ENCODE measurements around the gene WDR75. TPM values are rescaled to one million over a fixed set of nuclear protein-coding genes. Genes with fewer than 3 reads are reported as not detected.

The WDR75 gene
- total and polyA plus RNA-seq, 2 of the 13 experiments (the other 11 are each of a cell fraction or from before 2014, with no cell fraction given) = 63.0 to 74.1 TPM

- TF ChIP-seq, protein P1, sequence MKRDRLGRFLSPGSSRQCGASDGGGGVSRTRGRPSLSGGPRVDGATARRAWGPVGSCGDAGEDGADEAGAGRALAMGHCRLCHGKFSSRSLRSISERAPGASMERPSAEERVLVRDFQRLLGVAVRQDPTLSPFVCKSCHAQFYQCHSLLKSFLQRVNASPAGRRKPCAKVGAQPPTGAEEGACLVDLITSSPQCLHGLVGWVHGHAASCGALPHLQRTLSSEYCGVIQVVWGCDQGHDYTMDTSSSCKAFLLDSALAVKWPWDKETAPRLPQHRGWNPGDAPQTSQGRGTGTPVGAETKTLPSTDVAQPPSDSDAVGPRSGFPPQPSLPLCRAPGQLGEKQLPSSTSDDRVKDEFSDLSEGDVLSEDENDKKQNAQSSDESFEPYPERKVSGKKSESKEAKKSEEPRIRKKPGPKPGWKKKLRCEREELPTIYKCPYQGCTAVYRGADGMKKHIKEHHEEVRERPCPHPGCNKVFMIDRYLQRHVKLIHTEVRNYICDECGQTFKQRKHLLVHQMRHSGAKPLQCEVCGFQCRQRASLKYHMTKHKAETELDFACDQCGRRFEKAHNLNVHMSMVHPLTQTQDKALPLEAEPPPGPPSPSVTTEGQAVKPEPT (CRISPR knock-in tag; IDR thresholded peaks at IDR 0.05; ENCODE audit: low read depth) = 0 out of 2 replicates have a peak, but pooled peaks have one; percentile 57
- TF ChIP-seq, protein P2, sequence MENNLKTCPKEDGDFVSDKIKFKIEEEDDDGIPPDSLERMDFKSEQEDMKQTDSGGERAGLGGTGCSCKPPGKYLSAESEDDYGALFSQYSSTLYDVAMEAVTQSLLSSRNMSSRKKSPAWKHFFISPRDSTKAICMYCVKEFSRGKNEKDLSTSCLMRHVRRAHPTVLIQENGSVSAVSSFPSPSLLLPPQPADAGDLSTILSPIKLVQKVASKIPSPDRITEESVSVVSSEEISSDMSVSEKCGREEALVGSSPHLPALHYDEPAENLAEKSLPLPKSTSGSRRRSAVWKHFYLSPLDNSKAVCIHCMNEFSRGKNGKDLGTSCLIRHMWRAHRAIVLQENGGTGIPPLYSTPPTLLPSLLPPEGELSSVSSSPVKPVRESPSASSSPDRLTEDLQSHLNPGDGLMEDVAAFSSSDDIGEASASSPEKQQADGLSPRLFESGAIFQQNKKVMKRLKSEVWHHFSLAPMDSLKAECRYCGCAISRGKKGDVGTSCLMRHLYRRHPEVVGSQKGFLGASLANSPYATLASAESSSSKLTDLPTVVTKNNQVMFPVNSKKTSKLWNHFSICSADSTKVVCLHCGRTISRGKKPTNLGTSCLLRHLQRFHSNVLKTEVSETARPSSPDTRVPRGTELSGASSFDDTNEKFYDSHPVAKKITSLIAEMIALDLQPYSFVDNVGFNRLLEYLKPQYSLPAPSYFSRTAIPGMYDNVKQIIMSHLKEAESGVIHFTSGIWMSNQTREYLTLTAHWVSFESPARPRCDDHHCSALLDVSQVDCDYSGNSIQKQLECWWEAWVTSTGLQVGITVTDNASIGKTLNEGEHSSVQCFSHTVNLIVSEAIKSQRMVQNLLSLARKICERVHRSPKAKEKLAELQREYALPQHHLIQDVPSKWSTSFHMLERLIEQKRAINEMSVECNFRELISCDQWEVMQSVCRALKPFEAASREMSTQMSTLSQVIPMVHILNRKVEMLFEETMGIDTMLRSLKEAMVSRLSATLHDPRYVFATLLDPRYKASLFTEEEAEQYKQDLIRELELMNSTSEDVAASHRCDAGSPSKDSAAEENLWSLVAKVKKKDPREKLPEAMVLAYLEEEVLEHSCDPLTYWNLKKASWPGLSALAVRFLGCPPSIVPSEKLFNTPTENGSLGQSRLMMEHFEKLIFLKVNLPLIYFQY (CRISPR knock-in tag; IDR thresholded peaks at IDR 0.05; ENCODE audit: borderline replicate concordance) = no peak
- 0 out of 2 replicates have a peak, but pooled peaks have one; percentile 53 for TF ChIP-seq PREB (CRISPR knock-in tag; IDR thresholded peaks at IDR 0.05)
- peak; percentile 70; the same call in 1 of the 2 replicates for TF ChIP-seq ZBTB20 (CRISPR knock-in tag; IDR thresholded peaks at IDR 0.05; ENCODE audit: borderline replicate concordance, low read depth)
- TF ChIP-seq, protein P3, sequence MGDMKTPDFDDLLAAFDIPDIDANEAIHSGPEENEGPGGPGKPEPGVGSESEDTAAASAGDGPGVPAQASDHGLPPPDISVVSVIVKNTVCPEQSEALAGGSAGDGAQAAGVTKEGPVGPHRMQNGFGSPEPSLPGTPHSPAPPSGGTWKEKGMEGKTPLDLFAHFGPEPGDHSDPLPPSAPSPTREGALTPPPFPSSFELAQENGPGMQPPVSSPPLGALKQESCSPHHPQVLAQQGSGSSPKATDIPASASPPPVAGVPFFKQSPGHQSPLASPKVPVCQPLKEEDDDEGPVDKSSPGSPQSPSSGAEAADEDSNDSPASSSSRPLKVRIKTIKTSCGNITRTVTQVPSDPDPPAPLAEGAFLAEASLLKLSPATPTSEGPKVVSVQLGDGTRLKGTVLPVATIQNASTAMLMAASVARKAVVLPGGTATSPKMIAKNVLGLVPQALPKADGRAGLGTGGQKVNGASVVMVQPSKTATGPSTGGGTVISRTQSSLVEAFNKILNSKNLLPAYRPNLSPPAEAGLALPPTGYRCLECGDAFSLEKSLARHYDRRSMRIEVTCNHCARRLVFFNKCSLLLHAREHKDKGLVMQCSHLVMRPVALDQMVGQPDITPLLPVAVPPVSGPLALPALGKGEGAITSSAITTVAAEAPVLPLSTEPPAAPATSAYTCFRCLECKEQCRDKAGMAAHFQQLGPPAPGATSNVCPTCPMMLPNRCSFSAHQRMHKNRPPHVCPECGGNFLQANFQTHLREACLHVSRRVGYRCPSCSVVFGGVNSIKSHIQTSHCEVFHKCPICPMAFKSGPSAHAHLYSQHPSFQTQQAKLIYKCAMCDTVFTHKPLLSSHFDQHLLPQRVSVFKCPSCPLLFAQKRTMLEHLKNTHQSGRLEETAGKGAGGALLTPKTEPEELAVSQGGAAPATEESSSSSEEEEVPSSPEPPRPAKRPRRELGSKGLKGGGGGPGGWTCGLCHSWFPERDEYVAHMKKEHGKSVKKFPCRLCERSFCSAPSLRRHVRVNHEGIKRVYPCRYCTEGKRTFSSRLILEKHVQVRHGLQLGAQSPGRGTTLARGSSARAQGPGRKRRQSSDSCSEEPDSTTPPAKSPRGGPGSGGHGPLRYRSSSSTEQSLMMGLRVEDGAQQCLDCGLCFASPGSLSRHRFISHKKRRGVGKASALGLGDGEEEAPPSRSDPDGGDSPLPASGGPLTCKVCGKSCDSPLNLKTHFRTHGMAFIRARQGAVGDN (CRISPR knock-in tag; IDR thresholded peaks at IDR 0.05) = peak; percentile 89
- TF ChIP-seq, protein P4, sequence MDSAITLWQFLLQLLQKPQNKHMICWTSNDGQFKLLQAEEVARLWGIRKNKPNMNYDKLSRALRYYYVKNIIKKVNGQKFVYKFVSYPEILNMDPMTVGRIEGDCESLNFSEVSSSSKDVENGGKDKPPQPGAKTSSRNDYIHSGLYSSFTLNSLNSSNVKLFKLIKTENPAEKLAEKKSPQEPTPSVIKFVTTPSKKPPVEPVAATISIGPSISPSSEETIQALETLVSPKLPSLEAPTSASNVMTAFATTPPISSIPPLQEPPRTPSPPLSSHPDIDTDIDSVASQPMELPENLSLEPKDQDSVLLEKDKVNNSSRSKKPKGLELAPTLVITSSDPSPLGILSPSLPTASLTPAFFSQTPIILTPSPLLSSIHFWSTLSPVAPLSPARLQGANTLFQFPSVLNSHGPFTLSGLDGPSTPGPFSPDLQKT (CRISPR knock-in tag; IDR thresholded peaks at IDR 0.05; ENCODE audit: borderline replicate concordance) = peak; percentile 59; the same call in 1 of the 2 replicates
- peak; percentile 61 for TF ChIP-seq HMG20B (CRISPR knock-in tag; conservative IDR thresholded peaks at IDR 0.05)
- peak; percentile 76; the same call in 1 of the 2 replicates for TF ChIP-seq POLR2AphosphoS2 (IDR thresholded peaks at IDR 0.05; ENCODE audit: low read depth, low read length)
- peak; percentile 72 for TF ChIP-seq SP4 (CRISPR knock-in tag; IDR thresholded peaks at IDR 0.05)
- TF ChIP-seq PCBP1 (IDR thresholded peaks at IDR 0.05; ENCODE audit: borderline replicate concordance, low read depth, low read length) = no peak
- TF ChIP-seq ZNF580 (CRISPR knock-in tag; IDR thresholded peaks at IDR 0.05; ENCODE audit: borderline replicate concordance, low read depth) = peak; percentile 71; the same call in 1 of the 2 replicates
- no peak for TF ChIP-seq JUNB (CRISPR knock-in tag; IDR thresholded peaks at IDR 0.05; ENCODE audit: borderline replicate concordance)
Observed at GRCh38 chr2:189440947-189441708, at the start of gene WDR75 (continued).
